A204.1 (cell line): ENCODE data around the gene PIGM.

Experiments
- FAIRE-seq: peaks from 2 replicates; lab custom pipeline; 2012; peaks lifted over from hg19 to GRCh38; lab: Jason Lieb, UNC

PIGM gene

DNA sequence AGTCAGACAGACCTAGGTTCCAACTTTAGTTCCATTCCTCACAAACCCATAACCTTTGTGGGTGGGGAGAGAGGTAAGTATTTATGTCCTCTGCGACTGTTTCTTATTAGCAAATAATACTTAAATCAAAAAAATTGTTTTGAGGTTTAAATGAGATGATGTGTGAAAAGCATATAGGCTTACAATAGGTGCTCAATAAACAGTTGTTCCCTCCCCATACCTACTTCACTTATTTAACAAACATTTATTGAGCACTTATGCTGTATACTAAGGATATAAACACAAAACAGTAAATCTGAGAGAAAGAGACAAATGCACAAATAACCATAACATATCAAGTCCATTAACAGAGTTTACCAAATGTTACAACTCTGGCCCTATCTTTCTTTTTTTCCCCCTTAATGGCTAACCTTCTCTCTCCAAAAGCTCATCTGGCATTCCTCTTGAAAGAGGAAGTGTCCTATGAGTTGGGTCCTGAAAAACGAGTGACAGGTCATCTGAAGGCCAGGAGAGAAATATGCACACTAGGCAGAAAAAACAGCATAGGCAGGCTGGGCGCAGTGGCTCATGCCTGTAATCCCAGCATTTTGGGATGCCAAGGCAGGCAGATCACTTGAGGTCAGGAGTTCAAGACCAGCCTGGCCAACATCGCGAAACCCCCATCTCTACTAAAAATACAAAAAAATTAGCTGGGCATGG lies 10.3 kb downstream of the PIGM start:
- no peak for FAIRE-seq

DNA sequence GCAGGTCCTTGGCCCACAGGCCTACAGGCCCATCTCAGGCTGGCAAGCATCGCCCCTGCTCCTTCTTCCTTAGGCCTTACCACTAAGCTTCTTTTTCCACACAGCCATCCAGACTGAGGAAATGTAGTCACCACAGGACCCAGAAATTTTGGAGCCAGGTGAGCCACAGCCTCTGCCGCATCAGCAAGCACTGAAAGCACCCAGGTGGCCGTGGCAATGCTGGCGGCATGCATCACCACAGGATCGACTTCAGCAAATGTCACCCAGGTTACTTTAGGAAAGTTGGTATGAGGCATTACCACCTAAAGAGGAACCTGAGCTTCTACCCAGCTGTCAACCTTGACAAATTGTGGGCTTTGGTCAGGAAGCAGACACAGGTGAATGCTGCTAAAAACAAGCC lies 11.6 kb downstream of the PIGM start:
- FAIRE-seq = no peak

DNA sequence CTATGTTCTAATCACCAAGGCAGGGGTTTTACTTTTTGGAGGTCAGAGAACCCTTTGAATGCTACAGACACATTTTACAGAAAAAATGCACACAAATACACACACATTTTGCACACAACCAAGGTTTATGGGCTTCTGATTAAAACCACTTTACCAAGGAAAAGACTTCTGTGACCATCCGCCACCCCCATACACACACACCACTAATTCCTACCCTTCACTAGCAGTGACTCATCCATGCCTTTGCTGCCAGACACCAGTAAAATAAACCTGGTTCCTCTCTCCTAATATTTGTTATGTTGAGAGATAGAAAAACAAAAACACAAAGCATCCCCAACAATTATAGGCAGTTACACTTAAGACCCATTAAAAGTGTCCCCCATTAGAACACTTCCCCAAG lies 12.9 kb downstream of the PIGM start:
- no peak for FAIRE-seq

DNA sequence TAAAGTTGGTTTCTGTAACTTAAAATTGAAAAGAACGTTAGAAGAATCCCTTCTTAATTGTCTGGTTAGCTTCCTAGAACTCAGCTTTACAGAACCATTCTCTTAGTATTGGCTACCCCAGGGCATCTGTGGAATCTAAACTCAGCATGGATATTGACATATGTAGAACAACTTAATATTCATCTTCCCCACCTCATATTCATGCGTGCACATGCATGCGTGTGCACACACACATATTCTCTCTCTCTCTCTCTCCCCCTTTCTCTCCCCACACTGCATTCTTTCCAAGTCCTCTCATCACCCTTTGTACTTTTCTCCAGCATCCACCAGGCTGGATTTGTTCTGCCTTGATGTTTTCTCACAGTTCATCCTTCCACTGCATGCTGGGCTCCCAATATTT lies 13.4 kb downstream of the PIGM start:
- no peak for FAIRE-seq

GRCh38 chr1:160017592-160017991 lies 14.2 kb downstream of the PIGM start:
- no peak for FAIRE-seq

- no peak for FAIRE-seq
Measured at GRCh38 chr1:160011781-160012180, 20.0 kb downstream of the PIGM start.

GRCh38 chr1:160009801-160010200 lies 22.0 kb downstream of the PIGM start:
- no peak for FAIRE-seq

DNA sequence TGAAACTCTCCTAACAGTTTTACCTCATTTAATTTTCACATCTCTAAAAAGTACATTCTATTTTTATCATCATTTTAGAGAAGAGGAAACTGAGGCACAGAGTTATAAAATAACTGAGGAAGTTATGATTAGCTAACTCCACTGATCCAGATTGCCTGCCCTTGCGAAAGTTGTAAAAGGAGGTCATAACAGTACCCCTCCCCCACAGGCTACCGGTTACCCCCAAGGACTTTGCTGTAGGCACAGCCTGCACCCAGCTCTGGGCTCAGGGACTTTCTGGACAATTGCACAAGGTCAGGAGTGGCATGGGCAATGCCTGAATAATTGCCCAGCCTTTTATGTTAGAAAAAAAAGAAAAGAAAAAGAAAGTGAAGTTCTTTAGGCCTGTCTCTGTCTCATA lies 22.7 kb downstream of the PIGM start:
- FAIRE-seq = no peak

DNA sequence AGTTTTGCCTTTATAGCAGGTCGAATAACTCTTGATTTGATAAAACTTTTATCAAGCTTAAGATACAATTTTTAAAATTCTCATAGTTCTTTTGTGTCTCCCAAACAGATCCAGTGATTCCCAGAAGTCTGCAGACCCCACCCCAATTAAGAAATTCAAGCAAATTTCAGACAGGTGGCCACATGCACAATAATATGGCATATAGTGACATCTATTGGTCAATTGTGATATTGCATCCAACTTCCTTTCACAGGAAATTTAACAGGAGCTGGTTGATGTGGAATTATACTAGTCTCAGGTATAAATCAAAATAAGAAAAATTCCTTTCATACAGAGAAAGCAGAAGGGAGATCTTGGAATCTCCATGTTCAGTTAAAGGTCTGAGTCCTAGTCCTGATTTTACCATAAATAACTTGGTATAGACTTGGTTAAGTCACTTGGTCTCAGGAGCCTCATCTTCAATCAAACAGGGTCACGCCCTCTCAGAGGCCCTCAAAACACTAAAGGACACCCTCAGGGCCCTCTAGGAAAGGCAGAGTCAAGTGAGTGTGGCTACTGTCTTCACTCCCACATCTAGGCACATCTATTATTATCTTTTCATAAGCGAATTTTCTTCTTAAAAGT lies 24.1 kb downstream of the PIGM start:
- FAIRE-seq = peak; percentile 82

- FAIRE-seq = peak; percentile 67
Measured at GRCh38 chr1:160006312-160006940, 25.4 kb downstream of the PIGM start.

GRCh38 chr1:160005070-160005469 lies 26.7 kb downstream of the PIGM start:
- FAIRE-seq = no peak

DNA sequence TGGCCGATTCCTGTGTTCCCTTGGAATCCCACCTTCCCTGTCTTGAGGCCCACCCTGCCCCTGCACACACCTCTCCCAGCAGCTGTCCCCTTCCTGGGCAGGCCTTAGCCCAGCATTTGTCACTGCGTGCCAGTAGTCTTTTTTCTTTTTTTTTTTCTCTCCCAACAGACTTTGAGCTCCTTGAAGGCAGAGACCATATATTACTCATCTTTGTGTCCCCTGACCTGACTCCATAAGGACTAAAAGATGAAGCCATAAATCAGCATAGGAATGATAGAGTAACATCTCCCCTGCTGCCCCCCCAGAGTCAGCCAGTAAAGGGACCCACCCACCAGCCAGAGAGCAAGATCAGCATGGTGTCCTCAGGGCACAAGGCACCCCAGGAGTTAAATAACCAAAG lies 27.4 kb downstream of the PIGM start:
- no peak for FAIRE-seq

- no peak for FAIRE-seq
Measured at GRCh38 chr1:160004001-160004400, 27.8 kb downstream of the PIGM start.

- FAIRE-seq = no peak
Measured at GRCh38 chr1:160001440-160001839, 30.4 kb downstream of the PIGM start.

- FAIRE-seq = no peak
Measured at GRCh38 chr1:159999204-159999603, 32.6 kb downstream of the PIGM start.

GRCh38 chr1:159996653-159997052 lies 35.1 kb downstream of the PIGM start:
- FAIRE-seq = no peak

DNA sequence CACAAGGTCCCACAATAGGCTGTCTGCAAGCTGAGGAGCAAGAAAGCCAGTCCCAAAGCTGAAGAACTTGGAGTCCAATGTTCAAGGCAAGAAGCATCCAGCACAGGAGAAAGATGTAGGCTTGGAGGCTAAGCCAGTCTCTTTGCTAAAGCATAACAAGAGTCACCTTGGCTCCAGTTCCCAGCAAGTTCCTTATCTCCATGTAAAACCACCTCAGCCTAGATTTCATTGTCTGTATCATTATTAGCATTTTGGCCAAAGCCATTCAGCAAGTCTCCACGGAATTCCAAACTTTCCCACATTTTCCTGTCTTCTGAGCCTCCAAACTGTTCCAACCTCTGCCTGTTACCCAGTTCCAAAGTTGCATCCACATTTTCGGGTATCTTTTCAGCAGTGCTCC lies 36.9 kb downstream of the PIGM start:
- no peak for FAIRE-seq

- FAIRE-seq = no peak
Measured at GRCh38 chr1:159993911-159994310, 37.9 kb downstream of the PIGM start.

DNA sequence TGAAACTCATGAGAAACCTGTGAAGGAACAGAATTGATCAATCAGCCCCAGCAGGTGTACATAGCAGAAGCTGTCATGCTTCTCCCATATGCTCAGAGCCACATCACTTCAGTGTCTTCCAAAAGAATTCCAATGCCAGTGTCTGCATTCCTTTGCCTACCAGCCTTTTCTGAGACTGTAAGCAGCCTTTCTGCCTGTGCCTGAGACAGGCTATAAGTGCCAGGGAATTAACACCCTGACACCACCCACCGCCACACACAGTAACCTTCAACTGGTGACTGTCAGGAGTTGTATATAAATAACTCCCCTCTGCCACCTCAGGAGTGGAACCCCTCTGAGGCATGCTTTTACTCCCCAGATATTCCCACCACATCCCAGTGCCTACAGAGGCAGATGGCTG lies 39.6 kb downstream of the PIGM start:
- FAIRE-seq = no peak

- FAIRE-seq = no peak
Measured at GRCh38 chr1:159991513-159991912, 40.3 kb downstream of the PIGM start.

- FAIRE-seq = no peak
Measured at GRCh38 chr1:159990005-159990404, 41.8 kb downstream of the PIGM start.

- FAIRE-seq = no peak
Measured at GRCh38 chr1:159989581-159989980, 42.2 kb downstream of the PIGM start.

DNA sequence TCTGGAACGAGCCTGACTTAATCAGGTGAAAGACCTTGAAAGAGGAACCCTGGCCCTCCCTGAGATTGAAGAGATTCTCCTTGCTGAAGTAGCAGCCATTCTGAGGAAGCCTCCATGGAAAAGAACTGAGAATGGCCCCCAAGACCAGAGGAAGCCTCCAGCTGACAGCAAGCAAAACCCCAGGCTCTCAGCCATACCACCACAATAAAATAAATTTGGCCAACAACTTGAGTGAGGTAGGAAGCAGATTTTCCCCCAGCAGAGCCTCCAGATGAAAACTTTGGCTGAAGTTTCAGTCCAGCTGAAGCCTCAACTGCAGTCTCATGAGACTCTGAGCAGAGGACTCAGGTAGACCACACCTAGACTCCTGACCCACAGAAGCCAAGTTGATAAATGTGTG lies 43.8 kb downstream of the PIGM start:
- FAIRE-seq = no peak

- FAIRE-seq = no peak
Measured at GRCh38 chr1:159987186-159987585, 44.6 kb downstream of the PIGM start.
